Activated CD4-positive, alpha-beta T cell treated with anti-CD3 and anti-CD28 coated beads for 36 hours (primary cell): Measurements from ENCODE around the gene PROKR2. TPM values are rescaled to one million over a fixed set of nuclear protein-coding genes. Genes with fewer than 3 reads are reported as not detected.

ENCODE experiments used
- ATAC-seq: fragments of 200-7000 bp; cut with Tn5 transposase; one replicate; pipeline ENCODE4 v1.10.0; 2021; ENCODE audit warnings: mild to moderate bottlenecking, moderate library complexity
- CTCF ChIA-PET: fragments of 350-600 bp; sonication (Branson Sonifier 250); formaldehyde crosslinking; loops from one replicate; lab custom pipeline; 2021; ENCODE audit warnings: antibody characterized with exemption; lab: Charles Lee
- POLR2A ChIA-PET: fragments of 350-600 bp; sonication (Branson Sonifier 250); formaldehyde crosslinking; loops from one replicate; lab custom pipeline; 2021; ENCODE audit warnings: antibody characterized with exemption, inconsistent platforms; lab: Charles Lee
- DNase-seq: peaks from one replicate; pipeline ENCODE4 v3.0.0-alpha.2; 2020
- H3K27ac Mint-ChIP-seq: one replicate; pipeline ENCODE4 v1.8.0; 2021; ENCODE audit warnings: mixed read lengths
- H3K27me3 Mint-ChIP-seq: one replicate; pipeline ENCODE4 v1.8.0; 2021; ENCODE audit warnings: mixed read lengths
- H3K36me3 Mint-ChIP-seq: one replicate; pipeline ENCODE4 v1.8.0; 2021; ENCODE audit warnings: low read depth, mixed read lengths
- H3K4me1 Mint-ChIP-seq: one replicate; pipeline ENCODE4 v1.8.0; 2021; ENCODE audit warnings: mixed read lengths
- H3K4me3 Mint-ChIP-seq: one replicate; pipeline ENCODE4 v1.8.0; 2021; ENCODE audit warnings: mild to moderate bottlenecking, moderate library complexity, mixed read lengths
- H3K9me3 Mint-ChIP-seq: one replicate; pipeline ENCODE4 v1.8.0; 2021; ENCODE audit warnings: low read depth, mixed read lengths
- intact Hi-C, 2 experiments: fragments of 100-400 bp; cut with DNase I in 1 of 2; cut with micrococcal nuclease in 1 of 2; formaldehyde crosslinking; loops; one replicate each; pipeline versions ENCODE4 v1.14.2 to v1.15.1; 2022 to 2024; cut with DNase I, micrococcal nuclease
- total RNA-seq, 2 experiments: library from RNA; stranded (reverse); gene quantifications; one replicate each; pipeline ENCODE4 v1.2.3, GENCODE V29; 2021

Gene PROKR2
- total RNA-seq: not detected

GRCh38 chr20:5316188-5317158, at the start of gene PROKR2:
Gene PROKR2, minus strand, starts transcription at chr20:5316954. Its CDS starts 2,585 bp downstream, at chr20:5314369.
- H3K27ac Mint-ChIP-seq: no peak within 1 kb of the TSS
- no peak within 1 kb of the TSS for H3K4me3 Mint-ChIP-seq
- peaks cover 4% of the 10 kb centered on the region for H3K4me1 Mint-ChIP-seq
- ChIA-PET CTCF (interaction anchor here (0.7 to 0.8 kb wide), 2 partner anchors 13 to 133 kb away, joined by 3 read pairs; no protein-coding TSS in a partner anchor), POLR2A (no interaction called here)
- peak; percentile 51 for DNase-seq
- peak; percentile 51 for ATAC-seq
- intact Hi-C loops: no loop called here
- H3K36me3 Mint-ChIP-seq: no peaks in the 10 kb centered on the region
- peaks cover 51% of the 10 kb centered on the region for H3K27me3 Mint-ChIP-seq
- H3K9me3 Mint-ChIP-seq: no peaks in the 10 kb centered on the region

DNA sequence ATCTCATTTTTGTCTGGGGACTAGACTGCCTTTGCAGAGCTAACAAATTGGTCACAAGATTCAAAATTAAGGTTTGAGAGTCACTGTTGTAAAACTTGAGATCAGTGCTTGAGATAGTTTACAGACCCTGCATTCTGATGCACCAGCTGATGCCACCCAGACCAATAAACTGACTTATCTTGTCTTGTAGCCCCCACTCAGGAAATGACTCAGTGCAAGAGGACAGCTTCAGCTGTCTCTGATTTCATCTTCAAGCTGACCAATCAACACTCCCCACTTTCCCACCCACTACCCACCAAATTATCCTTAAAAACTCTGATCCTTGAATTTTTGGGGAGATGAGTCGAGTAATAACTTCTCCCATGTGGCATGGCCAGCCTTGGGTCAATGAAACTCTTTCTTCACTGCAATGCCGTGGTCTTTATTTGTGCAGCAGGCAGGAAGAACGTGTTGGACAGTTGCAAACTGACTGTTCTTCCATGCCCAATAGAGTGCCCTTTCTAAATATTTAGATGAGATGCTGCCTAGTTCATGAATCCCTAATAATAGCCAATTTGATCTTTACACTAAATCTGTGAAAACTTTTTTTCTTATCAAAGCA, 48.3 kb upstream of the PROKR2 start:
- ATAC-seq: no peak
- no peak overlapping the region for H3K4me3 Mint-ChIP-seq

DNA sequence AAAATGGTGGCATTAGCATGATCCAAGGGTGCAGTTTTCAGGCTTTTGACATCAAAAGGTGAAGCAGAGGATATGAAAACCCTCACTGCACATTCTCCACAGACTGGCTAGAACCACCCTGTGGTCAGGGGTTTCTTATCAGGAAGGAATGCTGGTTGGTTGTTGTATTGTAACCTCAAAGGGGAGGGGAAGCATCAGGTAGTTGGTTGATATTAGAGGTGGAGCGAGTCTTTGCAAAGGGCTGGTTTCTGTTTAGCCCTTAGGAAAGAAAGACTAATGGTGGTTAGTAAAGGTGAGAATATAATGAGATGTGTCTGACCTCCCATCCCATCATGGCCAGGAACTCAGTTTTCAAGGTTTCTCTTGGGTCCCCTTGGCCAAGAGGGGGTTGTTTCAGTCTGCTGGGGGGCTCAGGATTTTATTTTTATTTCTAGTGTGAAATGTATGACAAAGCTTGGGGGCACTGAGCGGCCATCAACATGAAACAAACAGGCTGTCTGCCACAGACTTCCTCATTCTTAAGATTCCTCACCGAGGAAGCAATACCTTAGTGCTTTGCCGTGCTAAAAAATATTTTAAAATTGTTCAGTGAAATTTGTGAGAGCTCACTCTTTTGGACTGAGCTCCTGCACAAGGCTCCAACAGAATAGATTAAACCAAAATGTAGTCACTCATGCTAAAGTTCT, 47.5 kb upstream of the PROKR2 start:
- intact Hi-C loops: no loop called here
- ATAC-seq (no peak), DNase-seq (no peak)
- H3K27ac Mint-ChIP-seq: no peak overlapping the region
- no peaks in the 10 kb centered on the region for H3K4me1 Mint-ChIP-seq
- H3K27me3 Mint-ChIP-seq: peaks cover 25% of the 10 kb centered on the region
- CTCF ChIA-PET: no interaction called here
- no peak overlapping the region for H3K4me3 Mint-ChIP-seq
- peaks cover 7% of the 10 kb centered on the region for H3K9me3 Mint-ChIP-seq
- POLR2A ChIA-PET: no interaction called here
- H3K36me3 Mint-ChIP-seq: no peaks in the 10 kb centered on the region

More for the DNA sequence above, 48.3 kb upstream of the PROKR2 start:
- Mint-ChIP-seq H3K9me3 (peaks cover 2% of the 10 kb centered on the region), H3K4me1 (peaks cover 8% of the 10 kb centered on the region), H3K27ac (no peak overlapping the region), H3K36me3 (no peaks in the 10 kb centered on the region), H3K27me3 (peaks cover 31% of the 10 kb centered on the region)
- intact Hi-C loops: no loop called here
- DNase-seq: no peak
- POLR2A ChIA-PET: no interaction called here
- CTCF ChIA-PET: no interaction called here

GRCh38 chr20:5362771-5363170, 46.0 kb upstream of the PROKR2 start:
- DNase-seq: no peak
- ChIA-PET POLR2A (no interaction called here), CTCF (no interaction called here)
- Mint-ChIP-seq H3K4me1 (peaks cover 4% of the 10 kb centered on the region), H3K27me3 (peaks cover 27% of the 10 kb centered on the region), H3K9me3 (peaks cover 13% of the 10 kb centered on the region), H3K4me3 (no peak overlapping the region), H3K27ac (no peak overlapping the region), H3K36me3 (no peaks in the 10 kb centered on the region)
- ATAC-seq: no peak
- intact Hi-C loops: no loop called here

- Mint-ChIP-seq H3K4me3 (no peak overlapping the region), H3K4me1 (peaks cover 11% of the 10 kb centered on the region), H3K27ac (no peak overlapping the region), H3K36me3 (no peaks in the 10 kb centered on the region), H3K9me3 (peaks cover 13% of the 10 kb centered on the region), H3K27me3 (peaks cover 23% of the 10 kb centered on the region)
- ATAC-seq: no peak
- CTCF ChIA-PET: interaction anchor here (0.9 kb wide), 1 partner anchor 138 kb away, joined by 3 read pairs; no protein-coding TSS in a partner anchor
- intact Hi-C loops: no loop called here
- no peak for DNase-seq
- POLR2A ChIA-PET: no interaction called here
Observed at GRCh38 chr20:5361176-5361575, 44.4 kb upstream of the PROKR2 start.

- CTCF ChIA-PET: no interaction called here
- Mint-ChIP-seq H3K9me3 (peaks cover 11% of the 10 kb centered on the region), H3K36me3 (no peaks in the 10 kb centered on the region), H3K4me3 (no peak overlapping the region), H3K4me1 (peaks cover 26% of the 10 kb centered on the region), H3K27me3 (peaks cover 16% of the 10 kb centered on the region), H3K27ac (no peak overlapping the region)
- POLR2A ChIA-PET: no interaction called here
- no peak for ATAC-seq
- intact Hi-C loops: loop anchor here in 1 of 2 experiments (10.0 kb wide), 1 partner anchor 487 kb away; no protein-coding TSS in a partner anchor
- DNase-seq: no peak
Observed at GRCh38 chr20:5357946-5358345, 41.2 kb upstream of the PROKR2 start.

- peak; percentile 21 for ATAC-seq
- intact Hi-C loops: loop anchor here in 1 of 2 experiments (10.0 kb wide), 1 partner anchor 488 kb away; no protein-coding TSS in a partner anchor
- no peak for DNase-seq
- POLR2A ChIA-PET: no interaction called here
- CTCF ChIA-PET: no interaction called here
- peaks cover 27% of the 10 kb centered on the region for H3K4me1 Mint-ChIP-seq
- peaks cover 21% of the 10 kb centered on the region for H3K27me3 Mint-ChIP-seq
- H3K4me3 Mint-ChIP-seq: no peak overlapping the region
- H3K9me3 Mint-ChIP-seq: peaks cover 11% of the 10 kb centered on the region
- H3K27ac Mint-ChIP-seq: no peak overlapping the region
- no peaks in the 10 kb centered on the region for H3K36me3 Mint-ChIP-seq
Observed at GRCh38 chr20:5356941-5357340, 40.2 kb upstream of the PROKR2 start.

- intact Hi-C loops: loop anchor here in 1 of 2 experiments (10.0 kb wide), 1 partner anchor 490 kb away; no protein-coding TSS in a partner anchor
- POLR2A ChIA-PET: no interaction called here
- H3K27me3 Mint-ChIP-seq: peaks cover 17% of the 10 kb centered on the region
- no peak overlapping the region for H3K27ac Mint-ChIP-seq
- ATAC-seq (no peak), DNase-seq (no peak)
- H3K36me3 Mint-ChIP-seq: no peaks in the 10 kb centered on the region
- peaks cover 27% of the 10 kb centered on the region for H3K4me1 Mint-ChIP-seq
- H3K9me3 Mint-ChIP-seq: peaks cover 10% of the 10 kb centered on the region
- CTCF ChIA-PET: no interaction called here
- H3K4me3 Mint-ChIP-seq: no peak overlapping the region
Observed at GRCh38 chr20:5354901-5355300, 38.1 kb upstream of the PROKR2 start.

DNA sequence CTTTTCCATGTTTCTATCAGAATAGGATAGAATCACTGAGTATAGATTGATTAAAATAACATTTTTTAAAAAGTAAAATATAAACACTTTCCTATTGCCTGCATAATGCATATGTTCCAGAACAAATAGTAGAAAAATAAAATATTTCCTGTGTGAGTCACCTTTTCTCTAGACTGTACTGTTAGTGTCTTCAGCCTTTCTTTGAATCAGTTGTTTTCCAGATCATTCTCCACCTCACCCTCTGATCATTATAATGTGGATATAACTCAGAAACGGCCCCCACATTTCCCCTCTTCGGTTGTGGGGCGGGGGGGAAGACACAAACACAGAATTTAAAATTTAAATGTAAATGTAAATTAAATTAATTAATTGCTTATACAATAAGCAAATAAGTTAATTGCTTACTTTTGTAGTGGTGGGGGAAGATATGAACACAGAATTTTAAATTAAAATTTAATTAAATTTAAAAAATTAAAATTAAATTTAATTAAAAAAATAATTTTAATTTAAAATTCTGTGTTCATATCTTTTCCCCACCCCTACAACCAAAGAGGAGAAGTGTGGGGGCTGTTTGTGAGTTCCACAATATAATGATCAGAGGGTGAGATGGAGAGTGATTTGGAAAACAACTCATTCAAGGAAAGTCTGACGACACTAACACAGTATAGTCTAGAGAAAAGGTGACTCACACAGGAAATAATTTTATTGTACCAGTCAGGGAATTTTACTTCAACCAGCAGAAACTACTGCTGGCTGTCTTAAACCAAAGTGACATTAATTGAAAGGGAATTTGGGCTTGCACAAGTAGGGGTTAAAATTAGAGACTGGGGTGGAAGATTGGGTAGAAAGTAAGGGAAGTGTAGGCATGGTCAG, 37.1 kb upstream of the PROKR2 start:
- no peaks in the 10 kb centered on the region for H3K36me3 Mint-ChIP-seq
- DNase-seq (no peak), ATAC-seq (peak; percentile 88)
- peaks cover 27% of the 10 kb centered on the region for H3K4me1 Mint-ChIP-seq
- H3K27ac Mint-ChIP-seq: peak overlapping the region; percentile 52
- intact Hi-C loops: loop anchor here in 1 of 2 experiments (10.0 kb wide), 1 partner anchor 491 kb away; no protein-coding TSS in a partner anchor
- peaks cover 17% of the 10 kb centered on the region for H3K27me3 Mint-ChIP-seq
- peaks cover 5% of the 10 kb centered on the region for H3K9me3 Mint-ChIP-seq
- ChIA-PET CTCF (no interaction called here), POLR2A (interaction anchor here (0.7 kb wide), 1 partner anchor 181 kb away, joined by 3 read pairs; no protein-coding TSS in a partner anchor)
- H3K4me3 Mint-ChIP-seq: no peak overlapping the region

DNA sequence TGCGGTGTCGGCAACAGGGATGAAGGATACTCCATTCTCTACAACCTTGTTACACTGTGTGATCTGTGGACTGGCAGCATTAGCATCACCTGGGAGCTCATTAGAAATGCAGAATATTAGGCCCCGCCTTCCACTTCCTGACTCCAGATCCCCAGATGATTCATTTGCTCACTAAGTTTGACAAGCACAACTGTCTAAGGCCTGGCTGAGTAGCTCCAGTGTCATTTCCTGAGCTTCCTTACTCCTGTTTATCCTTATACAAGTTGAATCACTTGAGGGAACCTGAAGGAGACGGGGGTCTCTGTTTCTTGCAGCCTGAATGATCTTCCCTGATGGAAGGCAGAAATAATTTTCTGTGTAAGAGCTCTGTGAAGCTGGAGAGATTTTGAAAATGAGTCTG, 32.7 kb upstream of the PROKR2 start:
- peaks cover 12% of the 10 kb centered on the region for H3K27me3 Mint-ChIP-seq
- intact Hi-C loops: no loop called here
- DNase-seq: no peak
- H3K36me3 Mint-ChIP-seq: no peaks in the 10 kb centered on the region
- ChIA-PET POLR2A (no interaction called here), CTCF (interaction anchor here (0.7 kb wide), 1 partner anchor 66 kb away, joined by 4 read pairs; no protein-coding TSS in a partner anchor)
- H3K9me3 Mint-ChIP-seq: no peaks in the 10 kb centered on the region
- H3K4me3 Mint-ChIP-seq: no peak overlapping the region
- ATAC-seq: no peak
- no peak overlapping the region for H3K27ac Mint-ChIP-seq
- peaks cover 12% of the 10 kb centered on the region for H3K4me1 Mint-ChIP-seq
